Cardiac fibroblast (primary cell): ENCODE measurements around the gene MRPS18B.

Experiments
- DNase-seq, 2 donors: peaks; one replicate each; pipeline versions ENCODE4 v3.0.0 to v3.0.0-alpha.2; 2010; ENCODE audit warnings: low read depth in 2 of 2
- H3K4me3 ChIP-seq, 2 donors: replicated peaks in 1 of 2; 1 replicate in 1 of 2; 2 replicates in 1 of 2; pipeline ENCODE4 v1.5.1; 2011; ENCODE audit warnings: low read depth in 2 of 2, low read length in 2 of 2, mild to moderate bottlenecking in 2 of 2, moderate library complexity in 1 of 2
- CTCF ChIP-seq: IDR thresholded peaks from one replicate; pipeline ENCODE4 v1.5.1; 2011; ENCODE audit warnings: low read depth, mild to moderate bottlenecking, low read length, inconsistent platforms

The MRPS18B gene

GRCh38 chr6:30635834-30636233, 18.2 kb downstream of the MRPS18B start:
- no peak for TF ChIP-seq CTCF
- no peak overlapping the region for H3K4me3 ChIP-seq
- DNase-seq: no peak

DNA sequence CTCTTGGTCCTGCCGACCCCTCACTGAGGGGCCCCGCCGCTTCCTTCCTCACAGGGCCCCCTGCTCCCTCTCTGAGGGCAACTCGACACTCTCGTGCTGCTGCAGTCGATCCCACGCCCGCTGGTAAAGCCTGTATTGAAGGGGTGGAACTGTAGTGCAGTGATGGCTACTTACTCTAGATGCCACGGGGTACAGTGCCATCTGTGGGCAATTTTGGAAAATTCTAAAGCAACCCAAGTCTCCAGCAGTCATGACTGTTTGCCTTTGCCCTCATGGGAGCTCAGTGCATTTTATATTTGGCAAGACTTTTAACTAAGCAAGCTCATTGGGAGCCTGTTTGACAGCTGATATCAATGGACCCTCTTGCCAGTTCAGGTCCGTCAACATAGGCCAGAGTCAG, 22.8 kb downstream of the MRPS18B start:
- H3K4me3 ChIP-seq: no peak overlapping the region
- TF ChIP-seq CTCF: no peak
- DNase-seq: no peak

- TF ChIP-seq CTCF: no peak
- no peak overlapping the region for H3K4me3 ChIP-seq
- DNase-seq: no peak
Observed at GRCh38 chr6:30641048-30641447, 23.4 kb downstream of the MRPS18B start.

DNA sequence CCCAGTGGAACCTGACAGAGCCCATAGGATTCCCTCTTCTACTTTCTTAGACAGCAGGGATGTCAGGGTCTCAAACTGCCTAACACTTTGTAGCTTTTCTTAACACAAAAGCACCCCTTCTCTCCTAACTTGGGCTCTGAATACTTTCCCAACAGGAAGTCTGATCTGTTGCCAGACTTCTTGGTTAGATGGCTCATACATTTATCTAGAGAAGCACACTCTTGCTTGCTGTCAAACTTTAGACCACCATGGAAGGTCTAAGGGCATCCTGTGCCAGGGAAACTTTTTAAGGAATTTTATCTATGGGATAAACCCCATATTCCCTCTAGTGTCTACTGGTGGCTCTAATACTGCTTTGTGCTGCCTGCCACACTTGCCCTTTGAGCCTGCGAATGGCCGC, 26.0 kb downstream of the MRPS18B start:
- no peak for TF ChIP-seq CTCF
- H3K4me3 ChIP-seq: no peak overlapping the region
- DNase-seq: peak in 1 of 2 donors; percentile 47

DNA sequence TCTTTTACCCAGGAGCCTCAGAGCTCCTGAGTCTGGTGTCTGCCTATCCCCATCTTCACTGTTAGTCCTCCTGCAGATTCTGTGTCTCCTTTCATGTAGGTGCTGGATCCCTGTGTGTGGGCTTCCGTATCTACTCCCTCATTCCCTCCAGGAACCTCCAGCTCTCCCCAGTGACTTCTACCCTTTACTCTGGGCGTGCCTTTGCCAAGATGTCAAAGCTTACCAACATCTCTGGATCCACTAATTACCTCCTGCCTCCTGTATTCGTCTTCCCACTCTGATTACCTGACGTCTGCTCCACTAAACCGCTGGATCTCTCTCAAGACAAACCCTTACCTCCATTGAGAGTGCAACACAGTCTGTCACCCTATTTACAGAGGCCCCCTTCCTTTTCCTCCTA, 27.1 kb downstream of the MRPS18B start:
- DNase-seq: no peak
- no peak overlapping the region for H3K4me3 ChIP-seq
- TF ChIP-seq CTCF: no peak

DNA sequence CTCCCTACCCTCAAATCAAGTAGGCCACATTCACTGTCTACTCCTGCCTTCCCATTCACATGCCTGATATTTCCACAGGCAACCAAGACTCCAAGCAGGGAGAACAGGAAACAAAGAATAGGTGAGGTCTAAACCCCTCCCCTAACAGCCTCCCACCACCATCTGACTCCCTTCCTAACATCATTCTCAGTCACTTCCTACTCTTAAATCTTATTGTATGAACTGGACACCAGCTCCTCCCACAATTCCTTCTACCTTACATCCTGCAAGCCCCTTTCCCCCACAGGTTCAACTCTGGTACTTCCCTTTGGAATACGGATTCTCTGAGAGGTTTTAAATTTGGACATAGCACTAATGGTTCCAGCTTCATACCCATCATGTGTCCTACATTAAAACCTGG, 28.3 kb downstream of the MRPS18B start:
- TF ChIP-seq CTCF: no peak
- H3K4me3 ChIP-seq: no peak overlapping the region
- no peak for DNase-seq

DNA sequence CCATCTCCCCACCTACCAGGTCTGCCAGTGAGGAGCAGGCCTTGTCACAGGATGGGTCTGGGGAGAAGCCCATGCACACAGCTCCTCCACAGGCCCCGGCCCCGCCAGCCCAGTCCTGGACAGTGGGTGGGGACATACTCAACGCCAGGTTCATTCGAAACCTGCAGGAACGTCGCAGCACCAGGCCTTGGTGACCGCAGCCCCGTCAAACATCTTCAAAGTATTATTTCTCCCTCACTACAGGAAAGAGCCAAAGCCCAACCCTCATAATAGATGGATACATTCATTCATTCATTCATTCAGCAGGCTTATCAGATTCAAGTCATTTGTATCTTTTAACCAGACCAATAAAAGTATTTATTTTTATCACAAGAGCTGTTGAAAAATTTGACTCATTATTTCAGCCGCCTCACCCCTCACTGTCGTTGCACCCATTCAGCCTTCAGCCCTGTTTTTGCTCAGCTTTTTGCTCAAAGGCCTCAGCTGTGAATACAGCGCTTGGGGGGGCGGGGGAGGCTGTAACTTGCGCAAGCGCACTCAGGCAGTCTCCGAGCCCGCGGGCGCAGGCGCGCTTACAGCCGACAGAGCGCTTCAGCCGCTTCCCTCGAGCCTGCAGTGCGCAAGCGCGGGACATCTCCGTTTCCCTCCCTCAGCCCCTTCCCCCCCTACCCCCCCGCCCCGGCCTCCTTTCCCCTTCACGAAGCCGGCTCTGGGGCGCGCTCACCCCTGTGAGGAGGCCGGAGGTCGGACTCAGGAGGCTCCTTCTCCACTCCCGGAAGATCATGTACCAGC, 29.0 kb downstream of the MRPS18B start, which contains the start of gene C6orf136:
Gene C6orf136 (plus strand): TSS at position 684 of the 792 bp plus-strand sequence. CDS start 99 bp downstream, at position 783.
- peak; percentile 94 to 96 for DNase-seq
- no peak for TF ChIP-seq CTCF
- peak within 1 kb of the TSS; percentile 90 to 92 for H3K4me3 ChIP-seq
